GM19351 (cell line): ENCODE data around the gene GALNT10.

Source experiments
- ATAC-seq: cut with Tn5 transposase; IDR thresholded peaks from one replicate; pipeline ENCODE4 v1.9.1; 2021; ENCODE audit warnings: mild to moderate bottlenecking, moderate library complexity; ENCODE audit not compliant: unreplicated experiment

GALNT10 gene

GRCh38 chr5:154316223-154316935 is 125.8 kb downstream of the GALNT10 start:
- ATAC-seq: no peak

- no peak for ATAC-seq
These were observed 127.4 kb downstream of the GALNT10 start for GRCh38 chr5:154317916-154318315.

GRCh38 chr5:154318691-154319090 is 128.2 kb downstream of the GALNT10 start:
- peak; percentile 44 for ATAC-seq

GRCh38 chr5:154319736-154320135 is 129.2 kb downstream of the GALNT10 start:
- no peak for ATAC-seq

- no peak for ATAC-seq
These were observed 129.9 kb downstream of the GALNT10 start for GRCh38 chr5:154320224-154321089.

GRCh38 chr5:154321546-154321945 is 131.0 kb downstream of the GALNT10 start:
- ATAC-seq: no peak

GRCh38 chr5:154324033-154324432 is 133.5 kb downstream of the GALNT10 start:
- no peak for ATAC-seq

GRCh38 chr5:154325566-154325965 is 135.0 kb downstream of the GALNT10 start:
- ATAC-seq: no peak

GRCh38 chr5:154329062-154329461 is 138.5 kb downstream of the GALNT10 start:
- ATAC-seq: no peak

GRCh38 chr5:154329519-154330040 is 139.0 kb downstream of the GALNT10 start:
- ATAC-seq: no peak

GRCh38 chr5:154330097-154330667 is 139.6 kb downstream of the GALNT10 start:
- no peak for ATAC-seq

- no peak for ATAC-seq
These were observed 140.7 kb downstream of the GALNT10 start for GRCh38 chr5:154331232-154331631.

GRCh38 chr5:154331924-154332323 is 141.4 kb downstream of the GALNT10 start:
- no peak for ATAC-seq

GRCh38 chr5:154332451-154332850 is 141.9 kb downstream of the GALNT10 start:
- ATAC-seq: no peak

GRCh38 chr5:154333016-154333415 is 142.5 kb downstream of the GALNT10 start:
- ATAC-seq: no peak

- ATAC-seq: no peak
These were observed 144.0 kb downstream of the GALNT10 start for GRCh38 chr5:154334406-154335064.

- no peak for ATAC-seq
These were observed 144.5 kb downstream of the GALNT10 start for GRCh38 chr5:154335065-154335448.

GRCh38 chr5:154341620-154342019 is 151.1 kb downstream of the GALNT10 start:
- no peak for ATAC-seq

GRCh38 chr5:154342211-154342610 is 151.7 kb downstream of the GALNT10 start:
- no peak for ATAC-seq

- no peak for ATAC-seq
These were observed 152.4 kb downstream of the GALNT10 start for GRCh38 chr5:154342963-154343362.

- ATAC-seq: no peak
These were observed 153.9 kb downstream of the GALNT10 start for GRCh38 chr5:154344461-154344860.
